Hematopoietic multipotent progenitor cell treated with erythropoietin and hydrocortisone succinate and interleukin-3 and kit ligand, for 17 days (in vitro differentiated cells): ENCODE results near the gene TMPRSS15.
"Not testable (repeated sequence)": the region's sequence is repeated elsewhere in the genome, so short reads cannot be mapped to it uniquely, and the experiment has no call there.

Experiments used
- DNase-seq: peaks from one replicate; pipeline ENCODE4 v3.0.0-alpha.2; 2015; ENCODE audit warnings: low spot score

The TMPRSS15 gene

GRCh38 chr21:18403735-18404450, at the start of gene TMPRSS15:
TSS of gene TMPRSS15 (minus strand) at chr21:18403785. CDS start at chr21:18403622, 163 bp downstream.
- DNase-seq, result no peak

GRCh38 chr21:18451670-18452069, 48.1 kb upstream of the TMPRSS15 start:
- DNase-seq, result no peak

- DNase-seq, result no peak
Observed at GRCh38 chr21:18449605-18450550, 46.3 kb upstream of the TMPRSS15 start.

- DNase-seq, result no peak
Observed at GRCh38 chr21:18443701-18444100, 40.1 kb upstream of the TMPRSS15 start.

- DNase-seq, result no peak
Observed at GRCh38 chr21:18443085-18443484, 39.5 kb upstream of the TMPRSS15 start.

- DNase-seq, result no peak
Observed at GRCh38 chr21:18430341-18430740, 26.8 kb upstream of the TMPRSS15 start.

- no peak for DNase-seq
Observed at GRCh38 chr21:18424276-18424675, 20.7 kb upstream of the TMPRSS15 start.

- no peak for DNase-seq
Observed at GRCh38 chr21:18417141-18417790, 13.7 kb upstream of the TMPRSS15 start.

- no peak for DNase-seq
Observed at GRCh38 chr21:18411565-18411964, 8.0 kb upstream of the TMPRSS15 start.

GRCh38 chr21:18409579-18409978, 6.0 kb upstream of the TMPRSS15 start:
- no peak for DNase-seq

- no peak for DNase-seq
Observed at GRCh38 chr21:18398843-18399242, 4.7 kb downstream of the TMPRSS15 start.

- no peak for DNase-seq
Observed at GRCh38 chr21:18387994-18388393, 15.6 kb downstream of the TMPRSS15 start.

- no peak for DNase-seq
Observed at GRCh38 chr21:18384771-18385170, 18.8 kb downstream of the TMPRSS15 start.

- not testable (repeated sequence) for DNase-seq
Observed at GRCh38 chr21:18382934-18383619, 20.5 kb downstream of the TMPRSS15 start.

- DNase-seq, result no peak
Observed at GRCh38 chr21:18382141-18382540, 21.4 kb downstream of the TMPRSS15 start.

GRCh38 chr21:18373606-18374005, 30.0 kb downstream of the TMPRSS15 start:
- no peak for DNase-seq

- DNase-seq, result no peak
Observed at GRCh38 chr21:18370301-18370700, 33.3 kb downstream of the TMPRSS15 start.

GRCh38 chr21:18369115-18369514, 34.5 kb downstream of the TMPRSS15 start:
- no peak for DNase-seq

- DNase-seq, result no peak
Observed at GRCh38 chr21:18368205-18368604, 35.4 kb downstream of the TMPRSS15 start.

GRCh38 chr21:18356801-18357200, 46.8 kb downstream of the TMPRSS15 start:
- no peak for DNase-seq

GRCh38 chr21:18354947-18355346, 48.6 kb downstream of the TMPRSS15 start:
- DNase-seq, result no peak

- DNase-seq, result no peak
Observed at GRCh38 chr21:18350216-18350615, 53.4 kb downstream of the TMPRSS15 start.
